GM21723 (cell line): ENCODE results near the gene EML3.

ENCODE experiments used
- ATAC-seq: cut with Tn5 transposase; IDR thresholded peaks from one replicate; pipeline ENCODE4 v1.9.1; 2021; ENCODE audit warnings: mild to moderate bottlenecking, moderate library complexity; ENCODE audit not compliant: unreplicated experiment

EML3 gene

GRCh38 chr11:62553080-62553838, 59.3 kb downstream of the EML3 start:
- ATAC-seq: no peak

GRCh38 chr11:62552485-62553079, 60.0 kb downstream of the EML3 start:
- no peak for ATAC-seq
